ENCODE results near the gene KCTD10. TPM values are rescaled to one million over a fixed set of nuclear protein-coding genes. Genes with fewer than 3 reads are reported as not detected.
"Not testable (repeated sequence)": the region's sequence is repeated elsewhere in the genome, so short reads cannot be mapped to it uniquely, and the experiment has no call there.

Gene KCTD10
- total RNA-seq, 1 experiment from 2014 or later = 55.2 TPM

GRCh38 chr12:109432431-109432830 is 44.7 kb downstream of the KCTD10 start:
- ChIA-PET POLR2A (no interaction called here), CTCF (interaction anchor here (0.9 to 1.3 kb wide), 5 partner anchors 10 to 118 kb away, joined by 3 to 5 read pairs (median 3); no protein-coding TSS in a partner anchor)
- Histone ChIP-seq H3K4me1 (ENCODE audit: control insufficient read depth, insufficient read depth, low read length) (no peaks in the 10 kb centered on the region), H3K27me3 (ENCODE audit: control insufficient read depth, insufficient read depth, low read length) (no peaks in the 10 kb centered on the region), H3K9me3 (ENCODE audit: control insufficient read depth, insufficient read depth, low read depth, low read length) (no peaks in the 10 kb centered on the region), H3K4me3 (ENCODE audit: low read depth in 2 of 2, low read length in 2 of 2) (no peak overlapping the region), H3K27ac (ENCODE audit: low read length) (no peak overlapping the region), H3K36me3 (ENCODE audit: control insufficient read depth, insufficient read depth, low read length) (no peaks in the 10 kb centered on the region)
- ATAC-seq (no peak), DNase-seq (ENCODE audit: low read depth, low spot score) (no peak)
- intact Hi-C loops (cut with micrococcal nuclease; ENCODE audit: unreplicated experiment) (loop anchor here (10.0 kb wide), 1 partner anchor 342 kb away; no protein-coding TSS in a partner anchor), in situ Hi-C loops (cut with HindIII; ENCODE audit: low pct_unique_long_range_greater_than_20kb, low sequenced_read_pairs) (no loop called here)
- TF ChIP-seq POLR2AphosphoS5 (IDR thresholded peaks at IDR 0.05; ENCODE audit: low read depth, low read length) (no peak), SIN3A (IDR thresholded peaks at IDR 0.05; ENCODE audit: borderline replicate concordance, insufficient read depth, low read depth, low read length) (no peak), TCF7L2 (IDR thresholded peaks at IDR 0.05; ENCODE audit: low read depth, low read length) (no peak), CTCF (IDR thresholded peaks at IDR 0.05) (no peak), REST (IDR thresholded peaks at IDR 0.05; ENCODE audit: insufficient read depth in 1 of 2, low read depth in 2 of 2, low read length in 1 of 2) (no peak)
- BruUV-seq (replicated peaks) = no TSS peak

GRCh38 chr12:109430244-109430643 is 46.9 kb downstream of the KCTD10 start:
- TF ChIP-seq TCF7L2 (IDR thresholded peaks at IDR 0.05; ENCODE audit: low read depth, low read length) (no peak), CTCF (IDR thresholded peaks at IDR 0.05) (no peak), SIN3A (IDR thresholded peaks at IDR 0.05; ENCODE audit: borderline replicate concordance, insufficient read depth, low read depth, low read length) (no peak), POLR2AphosphoS5 (IDR thresholded peaks at IDR 0.05; ENCODE audit: low read depth, low read length) (no peak), REST (IDR thresholded peaks at IDR 0.05; ENCODE audit: insufficient read depth in 1 of 2, low read depth in 2 of 2, low read length in 1 of 2) (no peak)
- ChIA-PET POLR2A (no interaction called here), CTCF (interaction anchor here (0.7 kb wide), 1 partner anchor 205 kb away, joined by 6 read pairs; no protein-coding TSS in a partner anchor)
- no peaks in the 10 kb centered on the region for H3K36me3 ChIP-seq (ENCODE audit: control insufficient read depth, insufficient read depth, low read length)
- BruUV-seq (replicated peaks) = no TSS peak
- no peaks in the 10 kb centered on the region for H3K27me3 ChIP-seq (ENCODE audit: control insufficient read depth, insufficient read depth, low read length)
- no peak for DNase-seq (ENCODE audit: low read depth, low spot score)
- no peak overlapping the region for H3K27ac ChIP-seq (ENCODE audit: low read length)
- no peaks in the 10 kb centered on the region for H3K9me3 ChIP-seq (ENCODE audit: control insufficient read depth, insufficient read depth, low read depth, low read length)
- in situ Hi-C loops (cut with HindIII; ENCODE audit: low pct_unique_long_range_greater_than_20kb, low sequenced_read_pairs) = no loop called here
- H3K4me1 ChIP-seq (ENCODE audit: control insufficient read depth, insufficient read depth, low read length) = no peaks in the 10 kb centered on the region
- intact Hi-C loops (cut with micrococcal nuclease; ENCODE audit: unreplicated experiment) = loop anchor here (10.0 kb wide), 1 partner anchor 345 kb away; no protein-coding TSS in a partner anchor
- no peak for ATAC-seq
- H3K4me3 ChIP-seq (ENCODE audit: low read depth in 2 of 2, low read length in 2 of 2) = no peak overlapping the region

GRCh38 chr12:109428804-109429203 is 48.3 kb downstream of the KCTD10 start:
- in situ Hi-C loops (cut with HindIII; ENCODE audit: low pct_unique_long_range_greater_than_20kb, low sequenced_read_pairs); H3K36me3 ChIP-seq (ENCODE audit: control insufficient read depth, insufficient read depth, low read length); H3K4me3 ChIP-seq (ENCODE audit: low read depth in 2 of 2, low read length in 2 of 2); H3K9me3 ChIP-seq (ENCODE audit: control insufficient read depth, insufficient read depth, low read depth, low read length); H3K27ac ChIP-seq (ENCODE audit: low read length); H3K27me3 ChIP-seq (ENCODE audit: control insufficient read depth, insufficient read depth, low read length); POLR2A ChIA-PET; ATAC-seq; BruUV-seq (replicated peaks); H3K4me1 ChIP-seq (ENCODE audit: control insufficient read depth, insufficient read depth, low read length); CTCF ChIA-PET; intact Hi-C loops (cut with micrococcal nuclease; ENCODE audit: unreplicated experiment); DNase-seq (ENCODE audit: low read depth, low spot score): not testable (repeated sequence)

All from Panc1 (cell line).